Measurements from ENCODE around the gene ATG16L1. TPM values are rescaled to one million over a fixed set of nuclear protein-coding genes. Genes with fewer than 3 reads are reported as not detected.

ATG16L1 gene
- total and polyA plus RNA-seq, 10 of the 15 experiments (the other 5 are each of a cell fraction or from before 2014, with no cell fraction given) = 5.2 to 26.6 (median 15.6) TPM

- WGBS (ENCODE audit: insufficient coverage, insufficient replicate concordance, low lambda C conversion rate, missing lambda C conversion rate) = 40% methylated on average over 5 of the region's 5 CpGs
- RAD21 ChIA-PET (ENCODE audit: unreplicated experiment) = no interaction called here
- Histone ChIP-seq H3K4me2 (ENCODE audit: control insufficient read depth, insufficient read depth) (peak overlapping the region; percentile 72), H3K9ac (ENCODE audit: control insufficient read depth, insufficient read depth, low read length) (0 out of 2 replicates have a peak overlapping the region, but pooled peaks have one; percentile 15), H3K36me3 (ENCODE audit: control insufficient read depth in 2 of 2, insufficient read depth in 2 of 2, low read length in 1 of 2) (peaks cover 28 to 45% of the 10 kb centered on the region in 2 experiments), H2AFZ (ENCODE audit: control insufficient read depth, low read depth, low read length) (no peak overlapping the region), H3K4me3 (peak overlapping the region; percentile 12; the same call in 1 of the 2 replicates), H3K27me3 (replicated peaks in 1 of 2; ENCODE audit: control insufficient read depth in 2 of 2, insufficient read depth in 2 of 2, low read length in 1 of 2) (no peaks in the 10 kb centered on the region), H3K9me3 (replicated peaks; ENCODE audit: control insufficient read depth, insufficient read depth, low read length) (no peaks in the 10 kb centered on the region), H3K27ac (ENCODE audit: control insufficient read depth, insufficient read depth) (peak overlapping the region; percentile 60), H3K79me2 (ENCODE audit: control insufficient read depth, insufficient read depth, low read length) (peaks cover 15% of the 10 kb centered on the region), H3K4me1 (ENCODE audit: control insufficient read depth, insufficient read depth, low read length) (peaks cover 40% of the 10 kb centered on the region), H4K20me1 (ENCODE audit: control insufficient read depth, insufficient read depth) (no peaks in the 10 kb centered on the region)
- FAIRE-seq (no peak), DNase-seq (ENCODE audit: low read depth, low spot score) (no peak), ATAC-seq (no peak)
- SMC1A ChIA-PET (ENCODE audit: uncharacterized antibody, unreplicated experiment) = no interaction called here
- POLR2A ChIA-PET = no interaction called here
- CTCF ChIA-PET = interaction anchor here (1.7 kb wide), 1 partner anchor 209 kb away, joined by 5 read pairs; no protein-coding TSS in a partner anchor
- intact Hi-C loops (cut with micrococcal nuclease; ENCODE audit: unreplicated experiment) (no loop called here), in situ Hi-C loops (cut with MboI) (no loop called here)
- no TSS peak for BruUV-seq (replicated peaks)
- no peak for TF ChIP-seq POU2F2 (IDR thresholded peaks at IDR 0.05; ENCODE audit: borderline replicate concordance, low read depth, low read length)
- no peak for TF ChIP-seq IKZF2 (IDR thresholded peaks at IDR 0.05)
- no peak for TF ChIP-seq PKNOX1 (IDR thresholded peaks at IDR 0.05)
- no peak for TF ChIP-seq RELB (IDR thresholded peaks at IDR 0.05; ENCODE audit: low read depth)
- TF ChIP-seq FOXK2 (IDR thresholded peaks at IDR 0.05) = no peak
- no peak for TF ChIP-seq CUX1 (IDR thresholded peaks at IDR 0.05; ENCODE audit: insufficient replicate concordance, low read depth, low read length)
- TF ChIP-seq ESRRA (IDR thresholded peaks at IDR 0.05; ENCODE audit: low read length) = no peak
- TF ChIP-seq BRCA1 (IDR thresholded peaks at IDR 0.05; ENCODE audit: low read depth, low read length) = no peak
- no peak for TF ChIP-seq ZNF592 (IDR thresholded peaks at IDR 0.05)
- no peak for TF ChIP-seq SMAD5 (IDR thresholded peaks at IDR 0.05; ENCODE audit: low read depth)
- TF ChIP-seq RAD51 (IDR thresholded peaks at IDR 0.05) = no peak
- TF ChIP-seq TCF7 (IDR thresholded peaks at IDR 0.05; ENCODE audit: borderline replicate concordance) = no peak
- no peak for TF ChIP-seq MEF2B (IDR thresholded peaks at IDR 0.05; ENCODE audit: partially characterized antibody, poor library complexity, severe bottlenecking)
Measured at GRCh38 chr2:233262562-233262961, 11.1 kb downstream of the ATG16L1 start.
